Type B pancreatic cell (in vitro differentiated cells): ENCODE results near the gene DEGS2. TPM values are rescaled to one million over a fixed set of nuclear protein-coding genes. Genes with fewer than 3 reads are reported as not detected.

Experiments
- DNase-seq: peaks from one replicate; pipeline ENCODE4 v3.0.0; 2021; ENCODE audit warnings: mixed read lengths; ENCODE audit not compliant: unreplicated experiment; ENCODE audit errors: extremely low spot score
- H3K27ac Mint-ChIP-seq: 2 replicates; pipeline ENCODE4 v1.8.0; 2021; ENCODE audit warnings: mild to moderate bottlenecking, mixed read lengths
- H3K27me3 Mint-ChIP-seq: 2 replicates; pipeline ENCODE4 v1.8.0; 2021; ENCODE audit warnings: mixed read lengths
- H3K36me3 Mint-ChIP-seq: 2 replicates; pipeline ENCODE4 v1.8.0; 2021; ENCODE audit warnings: mixed read lengths
- H3K4me1 Mint-ChIP-seq: one replicate; pipeline ENCODE4 v1.8.0; 2021; ENCODE audit warnings: mixed read lengths; ENCODE audit not compliant: unreplicated experiment
- H3K4me3 Mint-ChIP-seq: 2 replicates; pipeline ENCODE4 v1.8.0; 2021; ENCODE audit warnings: mild to moderate bottlenecking, mixed read lengths
- H3K9me3 Mint-ChIP-seq: 2 replicates; pipeline ENCODE4 v1.8.0; 2021; ENCODE audit warnings: mixed read lengths
- total RNA-seq: library from RNA; stranded (reverse); gene quantifications from 2 replicates; pipeline ENCODE4 v1.2.1, GENCODE V29; 2021; ENCODE audit warnings: low replicate concordance
- TF ChIP-seq, protein P1 (sequence below): fragments of 200-600 bp; sonication (generic); conservative IDR thresholded peaks from 2 replicates; pipeline ENCODE4 v1.5.0; 2021; ENCODE audit warnings: antibody characterized with exemption, mild to moderate bottlenecking

DEGS2 gene
- total RNA-seq, 1 donor from 2014 or later, result 5.2 TPM

DNA sequence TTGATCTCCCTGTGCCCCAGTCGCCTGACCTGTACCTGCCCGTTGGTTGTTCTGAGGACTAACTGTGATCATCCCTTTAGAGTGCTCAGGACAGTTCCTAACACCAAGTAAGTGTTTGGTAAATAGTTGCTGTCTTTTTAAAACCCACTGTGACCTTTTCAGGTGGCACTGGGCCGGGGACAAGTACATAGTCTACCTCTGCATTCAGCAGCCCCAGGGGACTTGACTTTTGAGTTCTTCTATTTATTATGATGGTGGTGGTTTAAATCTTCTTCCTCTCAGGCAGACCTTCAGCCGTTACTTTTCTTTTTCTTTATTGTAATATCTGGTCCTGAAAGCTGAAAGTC is 55.5 kb downstream of the DEGS2 start:
- no peak for DNase-seq
- peaks cover 14% of the 10 kb centered on the region for H3K36me3 Mint-ChIP-seq
- H3K4me1 Mint-ChIP-seq, result peaks cover 27% of the 10 kb centered on the region
- H3K27ac Mint-ChIP-seq, result no peak overlapping the region
- TF ChIP-seq, protein P1, sequence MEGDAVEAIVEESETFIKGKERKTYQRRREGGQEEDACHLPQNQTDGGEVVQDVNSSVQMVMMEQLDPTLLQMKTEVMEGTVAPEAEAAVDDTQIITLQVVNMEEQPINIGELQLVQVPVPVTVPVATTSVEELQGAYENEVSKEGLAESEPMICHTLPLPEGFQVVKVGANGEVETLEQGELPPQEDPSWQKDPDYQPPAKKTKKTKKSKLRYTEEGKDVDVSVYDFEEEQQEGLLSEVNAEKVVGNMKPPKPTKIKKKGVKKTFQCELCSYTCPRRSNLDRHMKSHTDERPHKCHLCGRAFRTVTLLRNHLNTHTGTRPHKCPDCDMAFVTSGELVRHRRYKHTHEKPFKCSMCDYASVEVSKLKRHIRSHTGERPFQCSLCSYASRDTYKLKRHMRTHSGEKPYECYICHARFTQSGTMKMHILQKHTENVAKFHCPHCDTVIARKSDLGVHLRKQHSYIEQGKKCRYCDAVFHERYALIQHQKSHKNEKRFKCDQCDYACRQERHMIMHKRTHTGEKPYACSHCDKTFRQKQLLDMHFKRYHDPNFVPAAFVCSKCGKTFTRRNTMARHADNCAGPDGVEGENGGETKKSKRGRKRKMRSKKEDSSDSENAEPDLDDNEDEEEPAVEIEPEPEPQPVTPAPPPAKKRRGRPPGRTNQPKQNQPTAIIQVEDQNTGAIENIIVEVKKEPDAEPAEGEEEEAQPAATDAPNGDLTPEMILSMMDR, result no peak
- no peak overlapping the region for H3K4me3 Mint-ChIP-seq
- no peaks in the 10 kb centered on the region for H3K27me3 Mint-ChIP-seq
- H3K9me3 Mint-ChIP-seq, result no peaks in the 10 kb centered on the region

DNA sequence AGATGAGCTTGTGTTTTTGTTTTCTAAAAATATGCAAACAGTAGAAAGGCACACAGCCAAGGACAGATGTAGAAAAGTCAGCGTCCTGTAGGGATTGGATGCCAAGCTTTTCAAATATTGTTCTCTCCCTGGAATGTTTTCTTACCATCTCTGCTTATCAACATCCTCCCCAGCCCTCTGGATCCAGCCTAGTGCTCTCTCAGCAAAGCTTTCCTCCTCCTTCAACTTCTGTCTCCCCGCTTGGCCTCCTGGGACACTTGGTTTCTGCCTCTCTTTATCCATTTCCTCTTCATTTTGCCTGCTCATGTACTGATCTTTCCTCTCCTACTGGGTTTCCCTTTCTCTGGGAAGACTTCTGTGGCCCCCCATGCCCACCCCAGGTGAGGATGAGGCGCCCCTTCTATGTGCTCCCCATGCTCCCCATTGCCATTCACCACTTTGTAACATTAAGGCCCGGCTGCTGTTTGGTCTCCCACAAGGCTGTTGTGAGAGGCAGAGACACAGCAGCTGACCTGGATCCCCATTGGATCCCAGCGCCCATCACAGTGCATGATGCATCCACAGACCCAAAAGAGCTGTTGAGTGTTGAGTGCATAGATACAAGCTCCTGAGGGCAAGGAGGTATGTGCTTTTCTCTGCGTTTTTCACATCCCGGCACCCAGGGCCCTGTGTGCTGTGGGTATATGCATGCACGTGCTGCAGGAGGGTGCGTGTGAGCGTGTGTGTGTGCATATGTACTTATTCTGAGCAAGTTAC is 56.0 kb downstream of the DEGS2 start:
- peaks cover 19% of the 10 kb centered on the region for H3K36me3 Mint-ChIP-seq
- H3K9me3 Mint-ChIP-seq, result no peaks in the 10 kb centered on the region
- no peak overlapping the region for H3K4me3 Mint-ChIP-seq
- TF ChIP-seq, protein P1, result no peak
- H3K4me1 Mint-ChIP-seq, result peaks cover 21% of the 10 kb centered on the region
- no peak for DNase-seq
- H3K27ac Mint-ChIP-seq, result no peak overlapping the region
- H3K27me3 Mint-ChIP-seq, result no peaks in the 10 kb centered on the region

DNA sequence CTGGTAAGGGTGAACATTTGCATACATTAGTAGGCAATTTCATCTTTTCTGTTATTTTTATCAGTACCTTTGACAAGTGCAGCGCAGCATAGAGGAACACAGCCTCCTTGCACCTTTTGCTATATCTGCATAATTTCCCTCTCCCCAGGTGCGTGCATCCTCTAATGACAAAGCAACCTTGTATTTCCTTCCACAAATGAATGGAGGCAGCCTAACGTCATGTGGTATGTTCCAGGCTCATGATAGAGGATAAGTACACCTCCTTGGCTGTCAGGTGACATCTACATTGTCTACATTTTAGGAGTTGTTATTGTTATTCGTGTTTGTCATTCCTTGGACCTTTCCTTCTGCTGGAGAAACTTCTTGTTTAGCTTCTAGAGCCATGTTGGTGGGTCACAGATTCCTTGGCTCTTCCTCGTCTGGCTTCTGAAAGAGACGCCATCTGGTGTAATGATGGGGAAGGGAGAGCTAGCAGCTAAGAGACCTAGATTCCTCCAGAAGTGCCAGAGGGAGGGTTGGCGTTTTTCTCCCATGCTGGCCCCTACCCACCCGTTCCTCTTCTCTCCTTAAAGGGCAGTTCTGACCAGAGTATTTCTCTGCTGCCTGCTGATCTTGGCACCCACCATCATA is 57.2 kb downstream of the DEGS2 start:
- no peak for DNase-seq
- Mint-ChIP-seq H3K36me3 (peaks cover 29% of the 10 kb centered on the region), H3K27ac (no peak overlapping the region), H3K4me1 (peaks cover 12% of the 10 kb centered on the region), H3K27me3 (no peaks in the 10 kb centered on the region), H3K4me3 (no peak overlapping the region), H3K9me3 (no peaks in the 10 kb centered on the region)
- TF ChIP-seq, protein P1, result no peak

DNA sequence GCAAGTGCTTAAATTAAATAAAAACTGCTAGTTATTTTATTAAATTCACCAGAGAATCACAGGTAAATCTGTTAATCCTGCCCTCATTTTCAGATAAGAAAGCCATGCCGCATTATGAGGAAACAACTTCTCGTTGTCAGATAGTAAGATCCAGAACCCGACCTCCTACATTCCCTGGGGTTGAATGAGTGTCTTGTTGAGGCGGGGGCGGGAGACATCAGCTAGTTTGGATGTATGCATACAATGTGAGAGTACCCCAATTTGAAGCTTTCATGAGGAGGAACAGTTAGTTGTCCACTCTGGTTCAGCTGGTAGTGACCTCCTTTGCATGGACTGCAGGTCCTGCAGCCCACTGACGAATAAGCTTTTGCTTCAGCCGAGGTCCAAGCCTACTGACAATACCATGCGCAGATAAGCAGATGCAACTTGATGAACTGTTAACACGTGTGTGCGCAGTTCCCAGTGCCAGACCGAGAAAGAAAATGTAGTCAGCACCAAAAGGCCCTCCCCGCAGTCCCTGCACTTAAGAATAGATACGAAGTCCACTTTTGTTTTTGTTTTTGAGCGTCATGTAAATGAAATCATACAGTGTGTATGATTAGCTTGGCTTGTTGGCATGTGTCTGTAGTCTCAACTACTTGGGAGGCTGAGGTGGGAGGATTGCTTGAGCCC is 59.3 kb downstream of the DEGS2 start:
- Mint-ChIP-seq H3K4me1 (peaks cover 12% of the 10 kb centered on the region), H3K4me3 (no peak overlapping the region), H3K9me3 (no peaks in the 10 kb centered on the region), H3K36me3 (peaks cover 28% of the 10 kb centered on the region), H3K27ac (no peak overlapping the region), H3K27me3 (no peaks in the 10 kb centered on the region)
- DNase-seq, result no peak
- TF ChIP-seq, protein P1, result no peak

DNA sequence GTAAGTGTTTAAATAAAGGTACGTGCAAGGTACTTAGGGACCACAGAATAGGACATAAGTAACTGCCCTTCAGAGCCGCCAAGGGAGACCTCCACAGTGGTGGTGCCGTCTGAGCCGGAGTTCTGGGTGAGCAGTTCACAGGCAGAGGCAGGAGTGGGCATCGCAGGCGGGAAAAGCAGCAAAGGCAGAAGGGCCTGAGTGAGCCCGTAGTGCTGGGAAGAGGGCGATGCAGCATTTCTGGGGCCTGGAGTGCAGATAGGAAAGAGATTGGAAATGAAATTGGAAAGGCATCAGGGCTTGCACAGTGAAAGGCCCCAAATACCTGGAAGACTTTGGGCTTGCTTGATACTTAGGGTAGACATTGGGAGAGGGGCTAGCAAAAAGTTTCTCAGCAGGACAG is 61.3 kb downstream of the DEGS2 start:
- TF ChIP-seq, protein P1, result no peak
- DNase-seq, result no peak
- no peaks in the 10 kb centered on the region for H3K9me3 Mint-ChIP-seq
- no peak overlapping the region for H3K27ac Mint-ChIP-seq
- H3K27me3 Mint-ChIP-seq, result no peaks in the 10 kb centered on the region
- no peaks in the 10 kb centered on the region for H3K4me1 Mint-ChIP-seq
- H3K36me3 Mint-ChIP-seq, result peaks cover 25% of the 10 kb centered on the region
- H3K4me3 Mint-ChIP-seq, result no peak overlapping the region
